HepG2 (cell line): ENCODE results near the gene SSNA1. TPM values are rescaled to one million over a fixed set of nuclear protein-coding genes. Genes with fewer than 3 reads are reported as not detected.

Experiments
- AGO1 ChIP-seq: fragments of 200-400 bp; formaldehyde crosslinking; IDR thresholded peaks from 2 replicates; pipeline ENCODE4 v1.6.1; 2017; ENCODE audit warnings: mild to moderate bottlenecking, low read depth, low read length, moderate library complexity; ENCODE audit not compliant: poor library complexity, severe bottlenecking
- GABPB1 ChIP-seq: IDR thresholded peaks from 2 replicates; pipeline ENCODE4 v1.6.1; 2016; ENCODE audit warnings: mild to moderate bottlenecking, missing genetic modification reagents, moderate library complexity, missing compliant biosample characterization
- HNRNPLL ChIP-seq: fragments of 200-400 bp; formaldehyde crosslinking; IDR thresholded peaks from 2 replicates; pipeline ENCODE4 v1.6.1; 2017; ENCODE audit warnings: mild to moderate bottlenecking, low read depth, low read length; ENCODE audit not compliant: poor library complexity, severe bottlenecking
- HOXD1 ChIP-seq: sonication (generic); formaldehyde crosslinking; IDR thresholded peaks from 2 replicates; pipeline ENCODE4 v1.5.0; 2020; ENCODE audit warnings: missing genetic modification reagents
- KDM2A ChIP-seq: sonication (generic); formaldehyde crosslinking; IDR thresholded peaks from 2 replicates; pipeline ENCODE4 v1.4.0; 2020; ENCODE audit warnings: low read depth, missing genetic modification reagents, borderline replicate concordance
- KLF13 ChIP-seq: sonication (generic); formaldehyde crosslinking; IDR thresholded peaks from 2 replicates; pipeline ENCODE4 v1.4.0; 2020; ENCODE audit warnings: mild to moderate bottlenecking, missing genetic modification reagents
- MAZ ChIP-seq, 2 experiments: sonication (generic) in 1 of 2; formaldehyde crosslinking in 1 of 2; IDR thresholded peaks; 2 replicates each; pipeline versions ENCODE4 v1.5.0 to v1.6.1; 2012 to 2020; ENCODE audit warnings: low read depth in 2 of 2, mild to moderate bottlenecking in 2 of 2, borderline replicate concordance in 1 of 2, improper control_type of control experiment in 1 of 2, low read length in 1 of 2, missing genetic modification reagents in 1 of 2, moderate library complexity in 1 of 2
- SMYD3 ChIP-seq: sonication (generic); formaldehyde crosslinking; IDR thresholded peaks from 2 replicates; pipeline ENCODE4 v1.8.1; 2023; ENCODE audit warnings: mild to moderate bottlenecking, missing genetic modification reagents
- YEATS4 ChIP-seq: sonication (generic); formaldehyde crosslinking; IDR thresholded peaks from 2 replicates; pipeline ENCODE4 v1.4.0; 2020; ENCODE audit warnings: missing genetic modification reagents, borderline replicate concordance
- ZNF121 ChIP-seq: sonication (generic); formaldehyde crosslinking; IDR thresholded peaks from 2 replicates; pipeline ENCODE4 v1.5.0; 2020; ENCODE audit warnings: mild to moderate bottlenecking, missing genetic modification reagents
- ZNF335 ChIP-seq: sonication (generic); formaldehyde crosslinking; IDR thresholded peaks from 2 replicates; pipeline ENCODE4 v1.4.0; 2020; ENCODE audit warnings: missing genetic modification reagents
- ZNF33A ChIP-seq: sonication (generic); formaldehyde crosslinking; IDR thresholded peaks from 2 replicates; pipeline ENCODE4 v1.5.1; 2020; ENCODE audit warnings: missing genetic modification reagents, mild to moderate bottlenecking, moderate library complexity, borderline replicate concordance
- polyA plus RNA-seq, 8 experiments: library from polyadenylated mRNA; depleted of rRNA in 3 of 8; stranded (reverse) in 7 of 8; unstranded in 1 of 8; fragments of >200 nt; fragmentation: Illumina TruSeq in 4 of 8; extraction: Trizol in 4 of 8; gene quantifications; 2 replicates each; pipeline versions ENCODE4 v1.2.1 to v1.2.3, GENCODE V29; 2011 to 2016; ENCODE audit warnings: low read depth in 4 of 8, missing spikeins in 1 of 8, mixed read lengths in 1 of 8; ENCODE audit not compliant: insufficient read depth in 1 of 8
- total RNA-seq, 5 experiments: library from RNA; depleted of rRNA; stranded (reverse); fragments of >200 nt; fragmentation: Illumina TruSeq; extraction: Trizol; gene quantifications; 2 replicates each; pipeline ENCODE4 v1.2.3, GENCODE V29; 2016; ENCODE audit warnings: low read depth in 1 of 5
- TF ChIP-seq, protein P1 (sequence below): sonication (generic); formaldehyde crosslinking; IDR thresholded peaks from 2 replicates; pipeline ENCODE4 v1.9.0; 2021; ENCODE audit warnings: mild to moderate bottlenecking, missing genetic modification reagents
- TF ChIP-seq, protein P2 (sequence below): sonication (generic); formaldehyde crosslinking; IDR thresholded peaks from 2 replicates; pipeline ENCODE4 v1.8.1; 2022; ENCODE audit warnings: mild to moderate bottlenecking, missing genetic modification reagents
- TF ChIP-seq, protein P3 (sequence below): sonication (generic); formaldehyde crosslinking; IDR thresholded peaks from 2 replicates; pipeline ENCODE4 v1.9.0; 2022; ENCODE audit warnings: low read depth, missing genetic modification reagents
- TF ChIP-seq, protein P4 (sequence below): sonication (generic); formaldehyde crosslinking; conservative IDR thresholded peaks from 2 replicates; pipeline ENCODE4 v1.4.0; 2020; ENCODE audit warnings: missing genetic modification reagents

The SSNA1 gene
- total and polyA plus RNA-seq, 2 of the 13 experiments (the other 11 are each of a cell fraction or from before 2014, with no cell fraction given), result 35.9 to 49.4 TPM

DNA sequence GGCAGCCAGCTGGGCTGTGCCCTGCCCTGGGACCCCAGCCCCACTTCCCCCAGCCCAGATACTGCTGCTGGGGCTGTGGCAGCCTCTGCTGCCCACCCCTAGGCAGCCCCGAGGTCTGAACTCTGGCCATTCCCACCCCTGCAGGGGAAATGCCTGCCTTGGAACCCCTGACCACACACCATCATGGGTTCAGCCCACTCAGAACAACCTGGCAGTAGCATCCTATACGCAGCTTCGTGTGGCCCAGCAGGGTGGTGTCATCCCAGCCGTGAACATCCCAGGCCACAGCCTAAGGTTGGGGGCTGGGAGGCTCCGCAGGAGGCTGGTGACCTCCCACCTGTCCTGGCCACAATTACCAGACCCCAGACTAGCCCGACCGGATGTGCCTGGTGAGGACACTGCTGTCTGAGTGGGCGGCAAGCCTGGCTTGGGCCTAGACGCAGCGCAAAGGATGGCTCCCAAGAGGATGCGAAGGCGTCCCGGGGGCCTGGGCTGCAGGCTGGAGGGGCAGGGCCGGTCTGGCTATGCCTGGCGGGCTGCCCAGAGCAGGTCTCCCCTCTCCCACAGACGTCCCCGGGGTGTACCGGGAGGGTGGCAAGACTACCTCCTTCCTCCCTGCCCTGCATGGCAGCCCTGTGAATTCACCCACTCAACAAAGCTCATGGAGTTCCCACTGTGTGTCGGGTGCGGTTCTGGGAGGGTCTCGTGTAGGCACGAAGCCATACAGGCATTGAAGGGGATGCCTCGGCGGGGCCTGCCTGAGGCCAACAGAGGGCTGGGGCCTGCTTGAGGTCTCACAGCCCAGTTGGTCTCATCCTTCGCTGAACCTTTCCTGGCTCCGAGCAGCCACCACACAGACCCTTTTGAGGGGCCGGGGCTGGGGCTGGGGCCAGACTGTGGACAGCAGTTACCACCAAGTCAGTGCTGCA, 40.8 kb downstream of the SSNA1 start (continued):
- TF ChIP-seq, protein P1, sequence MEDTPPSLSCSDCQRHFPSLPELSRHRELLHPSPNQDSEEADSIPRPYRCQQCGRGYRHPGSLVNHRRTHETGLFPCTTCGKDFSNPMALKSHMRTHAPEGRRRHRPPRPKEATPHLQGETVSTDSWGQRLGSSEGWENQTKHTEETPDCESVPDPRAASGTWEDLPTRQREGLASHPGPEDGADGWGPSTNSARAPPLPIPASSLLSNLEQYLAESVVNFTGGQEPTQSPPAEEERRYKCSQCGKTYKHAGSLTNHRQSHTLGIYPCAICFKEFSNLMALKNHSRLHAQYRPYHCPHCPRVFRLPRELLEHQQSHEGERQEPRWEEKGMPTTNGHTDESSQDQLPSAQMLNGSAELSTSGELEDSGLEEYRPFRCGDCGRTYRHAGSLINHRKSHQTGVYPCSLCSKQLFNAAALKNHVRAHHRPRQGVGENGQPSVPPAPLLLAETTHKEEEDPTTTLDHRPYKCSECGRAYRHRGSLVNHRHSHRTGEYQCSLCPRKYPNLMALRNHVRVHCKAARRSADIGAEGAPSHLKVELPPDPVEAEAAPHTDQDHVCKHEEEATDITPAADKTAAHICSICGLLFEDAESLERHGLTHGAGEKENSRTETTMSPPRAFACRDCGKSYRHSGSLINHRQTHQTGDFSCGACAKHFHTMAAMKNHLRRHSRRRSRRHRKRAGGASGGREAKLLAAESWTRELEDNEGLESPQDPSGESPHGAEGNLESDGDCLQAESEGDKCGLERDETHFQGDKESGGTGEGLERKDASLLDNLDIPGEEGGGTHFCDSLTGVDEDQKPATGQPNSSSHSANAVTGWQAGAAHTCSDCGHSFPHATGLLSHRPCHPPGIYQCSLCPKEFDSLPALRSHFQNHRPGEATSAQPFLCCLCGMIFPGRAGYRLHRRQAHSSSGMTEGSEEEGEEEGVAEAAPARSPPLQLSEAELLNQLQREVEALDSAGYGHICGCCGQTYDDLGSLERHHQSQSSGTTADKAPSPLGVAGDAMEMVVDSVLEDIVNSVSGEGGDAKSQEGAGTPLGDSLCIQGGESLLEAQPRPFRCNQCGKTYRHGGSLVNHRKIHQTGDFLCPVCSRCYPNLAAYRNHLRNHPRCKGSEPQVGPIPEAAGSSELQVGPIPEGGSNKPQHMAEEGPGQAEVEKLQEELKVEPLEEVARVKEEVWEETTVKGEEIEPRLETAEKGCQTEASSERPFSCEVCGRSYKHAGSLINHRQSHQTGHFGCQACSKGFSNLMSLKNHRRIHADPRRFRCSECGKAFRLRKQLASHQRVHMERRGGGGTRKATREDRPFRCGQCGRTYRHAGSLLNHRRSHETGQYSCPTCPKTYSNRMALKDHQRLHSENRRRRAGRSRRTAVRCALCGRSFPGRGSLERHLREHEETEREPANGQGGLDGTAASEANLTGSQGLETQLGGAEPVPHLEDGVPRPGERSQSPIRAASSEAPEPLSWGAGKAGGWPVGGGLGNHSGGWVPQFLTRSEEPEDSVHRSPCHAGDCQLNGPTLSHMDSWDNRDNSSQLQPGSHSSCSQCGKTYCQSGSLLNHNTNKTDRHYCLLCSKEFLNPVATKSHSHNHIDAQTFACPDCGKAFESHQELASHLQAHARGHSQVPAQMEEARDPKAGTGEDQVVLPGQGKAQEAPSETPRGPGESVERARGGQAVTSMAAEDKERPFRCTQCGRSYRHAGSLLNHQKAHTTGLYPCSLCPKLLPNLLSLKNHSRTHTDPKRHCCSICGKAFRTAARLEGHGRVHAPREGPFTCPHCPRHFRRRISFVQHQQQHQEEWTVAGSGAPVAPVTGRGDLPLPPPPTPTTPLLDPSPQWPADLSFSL (CRISPR knock-in tag), result no peak
- TF ChIP-seq ZNF121 (CRISPR knock-in tag) (peak; percentile 82), HOXD1 (0 out of 2 replicates have a peak, but pooled peaks have one; percentile 24), SMYD3 (CRISPR knock-in tag) (no peak), HNRNPLL (no peak), ZNF335 (CRISPR knock-in tag) (0 out of 2 replicates have a peak, but pooled peaks have one; percentile 53), KDM2A (CRISPR knock-in tag) (peak; percentile 67; the same call in 1 of the 2 replicates), GABPB1 (CRISPR knock-in tag) (no peak; the same call in 1 of the 2 replicates), YEATS4 (CRISPR knock-in tag) (no peak), AGO1 (peak; percentile 93), KLF13 (CRISPR knock-in tag) (no peak), MAZ (IDR thresholded peaks at IDR 0.05; ENCODE audit: borderline replicate concordance, low read depth, low read length) (no peak), MAZ (CRISPR knock-in tag; IDR thresholded peaks at IDR 0.05; ENCODE audit: low read depth) (peak; percentile 10; the same call in 1 of the 2 replicates), ZNF33A (CRISPR knock-in tag) (no peak)
- TF ChIP-seq, protein P2, sequence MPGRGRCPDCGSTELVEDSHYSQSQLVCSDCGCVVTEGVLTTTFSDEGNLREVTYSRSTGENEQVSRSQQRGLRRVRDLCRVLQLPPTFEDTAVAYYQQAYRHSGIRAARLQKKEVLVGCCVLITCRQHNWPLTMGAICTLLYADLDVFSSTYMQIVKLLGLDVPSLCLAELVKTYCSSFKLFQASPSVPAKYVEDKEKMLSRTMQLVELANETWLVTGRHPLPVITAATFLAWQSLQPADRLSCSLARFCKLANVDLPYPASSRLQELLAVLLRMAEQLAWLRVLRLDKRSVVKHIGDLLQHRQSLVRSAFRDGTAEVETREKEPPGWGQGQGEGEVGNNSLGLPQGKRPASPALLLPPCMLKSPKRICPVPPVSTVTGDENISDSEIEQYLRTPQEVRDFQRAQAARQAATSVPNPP (CRISPR knock-in tag), result no peak
- TF ChIP-seq, protein P3, sequence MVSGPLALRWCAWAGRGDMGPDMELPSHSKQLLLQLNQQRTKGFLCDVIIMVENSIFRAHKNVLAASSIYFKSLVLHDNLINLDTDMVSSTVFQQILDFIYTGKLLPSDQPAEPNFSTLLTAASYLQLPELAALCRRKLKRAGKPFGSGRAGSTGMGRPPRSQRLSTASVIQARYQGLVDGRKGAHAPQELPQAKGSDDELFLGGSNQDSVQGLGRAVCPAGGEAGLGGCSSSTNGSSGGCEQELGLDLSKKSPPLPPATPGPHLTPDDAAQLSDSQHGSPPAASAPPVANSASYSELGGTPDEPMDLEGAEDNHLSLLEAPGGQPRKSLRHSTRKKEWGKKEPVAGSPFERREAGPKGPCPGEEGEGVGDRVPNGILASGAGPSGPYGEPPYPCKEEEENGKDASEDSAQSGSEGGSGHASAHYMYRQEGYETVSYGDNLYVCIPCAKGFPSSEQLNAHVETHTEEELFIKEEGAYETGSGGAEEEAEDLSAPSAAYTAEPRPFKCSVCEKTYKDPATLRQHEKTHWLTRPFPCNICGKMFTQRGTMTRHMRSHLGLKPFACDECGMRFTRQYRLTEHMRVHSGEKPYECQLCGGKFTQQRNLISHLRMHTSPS, result no peak
- TF ChIP-seq, protein P4, sequence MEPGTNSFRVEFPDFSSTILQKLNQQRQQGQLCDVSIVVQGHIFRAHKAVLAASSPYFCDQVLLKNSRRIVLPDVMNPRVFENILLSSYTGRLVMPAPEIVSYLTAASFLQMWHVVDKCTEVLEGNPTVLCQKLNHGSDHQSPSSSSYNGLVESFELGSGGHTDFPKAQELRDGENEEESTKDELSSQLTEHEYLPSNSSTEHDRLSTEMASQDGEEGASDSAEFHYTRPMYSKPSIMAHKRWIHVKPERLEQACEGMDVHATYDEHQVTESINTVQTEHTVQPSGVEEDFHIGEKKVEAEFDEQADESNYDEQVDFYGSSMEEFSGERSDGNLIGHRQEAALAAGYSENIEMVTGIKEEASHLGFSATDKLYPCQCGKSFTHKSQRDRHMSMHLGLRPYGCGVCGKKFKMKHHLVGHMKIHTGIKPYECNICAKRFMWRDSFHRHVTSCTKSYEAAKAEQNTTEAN, result no peak
